ENCODE data around the gene LIN54.
"Not testable (repeated sequence)": the region's sequence is repeated elsewhere in the genome, so short reads cannot be mapped to it uniquely, and the experiment has no call there.

LIN54 gene

GRCh38 chr4:82919386-82919785, 91.2 kb downstream of the LIN54 start:
- Histone ChIP-seq H3K9me3 (replicated peaks; ENCODE audit: insufficient read depth, low read length) (no peaks in the 10 kb centered on the region), H3K79me2 (ENCODE audit: low read length) (no peaks in the 10 kb centered on the region), H3K27me3 (replicated peaks; ENCODE audit: insufficient read depth, low read length) (no peaks in the 10 kb centered on the region), H2AFZ (ENCODE audit: low read length) (no peak overlapping the region), H3K36me3 (replicated peaks; ENCODE audit: insufficient read depth, low read length) (no peaks in the 10 kb centered on the region), H3K9me2 (replicated peaks; ENCODE audit: insufficient read depth, low read length) (no peaks in the 10 kb centered on the region), H3K4me3 (ENCODE audit: low read length) (no peak overlapping the region), H3K9ac (ENCODE audit: low read length) (no peak overlapping the region), H3K4me1 (ENCODE audit: low read length) (no peaks in the 10 kb centered on the region), H3F3A (ENCODE audit: insufficient read depth, low read length) (no peaks in the 10 kb centered on the region), H4K20me1 (ENCODE audit: insufficient read depth, low read length) (no peaks in the 10 kb centered on the region), H3K27ac (ENCODE audit: low read length) (no peak overlapping the region), H3K4me2 (ENCODE audit: low read depth, low read length) (no peak overlapping the region)
- no peak for DNase-seq
- TF ChIP-seq EZH2 (optimal IDR thresholded peaks at IDR 0.05; ENCODE audit: low read depth, low read length) (no peak), EZH2phosphoT487 (IDR thresholded peaks at IDR 0.05; ENCODE audit: low read length) (no peak), CTCF (IDR thresholded peaks at IDR 0.05; ENCODE audit: low read length) (no peak)

GRCh38 chr4:82918091-82918490, 92.5 kb downstream of the LIN54 start:
- Histone ChIP-seq H2AFZ (ENCODE audit: low read length) (no peak overlapping the region), H3K9ac (ENCODE audit: low read length) (no peak overlapping the region), H3K4me3 (ENCODE audit: low read length) (no peak overlapping the region), H3K9me2 (replicated peaks; ENCODE audit: insufficient read depth, low read length) (no peaks in the 10 kb centered on the region), H4K20me1 (ENCODE audit: insufficient read depth, low read length) (no peaks in the 10 kb centered on the region), H3K27ac (ENCODE audit: low read length) (no peak overlapping the region), H3K27me3 (replicated peaks; ENCODE audit: insufficient read depth, low read length) (no peaks in the 10 kb centered on the region), H3K9me3 (replicated peaks; ENCODE audit: insufficient read depth, low read length) (no peaks in the 10 kb centered on the region), H3F3A (ENCODE audit: insufficient read depth, low read length) (no peaks in the 10 kb centered on the region), H3K4me2 (ENCODE audit: low read depth, low read length) (no peak overlapping the region), H3K79me2 (ENCODE audit: low read length) (no peaks in the 10 kb centered on the region), H3K4me1 (ENCODE audit: low read length) (no peaks in the 10 kb centered on the region), H3K36me3 (replicated peaks; ENCODE audit: insufficient read depth, low read length) (no peaks in the 10 kb centered on the region)
- DNase-seq: no peak
- TF ChIP-seq EZH2 (optimal IDR thresholded peaks at IDR 0.05; ENCODE audit: low read depth, low read length): no peak

GRCh38 chr4:82913968-82914367, 96.7 kb downstream of the LIN54 start:
- not testable (repeated sequence) for H4K20me1 ChIP-seq (ENCODE audit: insufficient read depth, low read length); H3F3A ChIP-seq (ENCODE audit: insufficient read depth, low read length); H3K79me2 ChIP-seq (ENCODE audit: low read length); H3K9me3 ChIP-seq (replicated peaks; ENCODE audit: insufficient read depth, low read length); H3K4me2 ChIP-seq (ENCODE audit: low read depth, low read length); H3K36me3 ChIP-seq (replicated peaks; ENCODE audit: insufficient read depth, low read length); H3K27me3 ChIP-seq (replicated peaks; ENCODE audit: insufficient read depth, low read length); H3K27ac ChIP-seq (ENCODE audit: low read length); DNase-seq; H3K4me3 ChIP-seq (ENCODE audit: low read length); H2AFZ ChIP-seq (ENCODE audit: low read length); H3K9ac ChIP-seq (ENCODE audit: low read length); H3K9me2 ChIP-seq (replicated peaks; ENCODE audit: insufficient read depth, low read length); H3K4me1 ChIP-seq (ENCODE audit: low read length)

GRCh38 chr4:82913305-82913704, 97.3 kb downstream of the LIN54 start:
- no peak overlapping the region for H3K4me2 ChIP-seq (ENCODE audit: low read depth, low read length)
- no peaks in the 10 kb centered on the region for H3K9me3 ChIP-seq (replicated peaks; ENCODE audit: insufficient read depth, low read length)
- no peak for DNase-seq
- H3F3A ChIP-seq (ENCODE audit: insufficient read depth, low read length): no peaks in the 10 kb centered on the region
- no peaks in the 10 kb centered on the region for H3K36me3 ChIP-seq (replicated peaks; ENCODE audit: insufficient read depth, low read length)
- H2AFZ ChIP-seq (ENCODE audit: low read length): no peak overlapping the region
- H3K79me2 ChIP-seq (ENCODE audit: low read length): no peaks in the 10 kb centered on the region
- H3K27ac ChIP-seq (ENCODE audit: low read length): no peak overlapping the region
- no peaks in the 10 kb centered on the region for H3K9me2 ChIP-seq (replicated peaks; ENCODE audit: insufficient read depth, low read length)
- no peaks in the 10 kb centered on the region for H3K27me3 ChIP-seq (replicated peaks; ENCODE audit: insufficient read depth, low read length)
- no peak overlapping the region for H3K4me3 ChIP-seq (ENCODE audit: low read length)
- TF ChIP-seq EZH2phosphoT487 (IDR thresholded peaks at IDR 0.05; ENCODE audit: low read length) (no peak), CTCF (IDR thresholded peaks at IDR 0.05; ENCODE audit: low read length) (no peak), EZH2 (optimal IDR thresholded peaks at IDR 0.05; ENCODE audit: low read depth, low read length) (no peak)
- H3K4me1 ChIP-seq (ENCODE audit: low read length): no peaks in the 10 kb centered on the region
- no peak overlapping the region for H3K9ac ChIP-seq (ENCODE audit: low read length)
- no peaks in the 10 kb centered on the region for H4K20me1 ChIP-seq (ENCODE audit: insufficient read depth, low read length)
